Endothelial cell (in vitro differentiated cells): ENCODE data around the gene PFN3. TPM values are rescaled to one million over a fixed set of nuclear protein-coding genes. Genes with fewer than 3 reads are reported as not detected.

ENCODE experiments used
- DNase-seq: peaks from one replicate; pipeline ENCODE4 v3.0.0; 2021; ENCODE audit warnings: low spot score
- H3K27ac Mint-ChIP-seq: one replicate; pipeline ENCODE4 v1.8.0; 2021; ENCODE audit warnings: mixed read lengths, inconsistent platforms; ENCODE audit not compliant: unreplicated experiment
- H3K27me3 Mint-ChIP-seq: one replicate; pipeline ENCODE4 v1.8.0; 2021; ENCODE audit warnings: mild to moderate bottlenecking, moderate library complexity, mixed read lengths, inconsistent platforms; ENCODE audit not compliant: unreplicated experiment
- H3K36me3 Mint-ChIP-seq: one replicate; pipeline ENCODE4 v1.8.0; 2021; ENCODE audit warnings: mild to moderate bottlenecking, low read depth, mixed read lengths, inconsistent platforms; ENCODE audit not compliant: unreplicated experiment
- H3K4me1 Mint-ChIP-seq: one replicate; pipeline ENCODE4 v1.8.0; 2021; ENCODE audit warnings: mild to moderate bottlenecking, mixed read lengths, inconsistent platforms; ENCODE audit not compliant: unreplicated experiment
- H3K4me3 Mint-ChIP-seq: one replicate; pipeline ENCODE4 v1.8.0; 2021; ENCODE audit warnings: mild to moderate bottlenecking, mixed read lengths, inconsistent platforms; ENCODE audit not compliant: unreplicated experiment
- H3K9me3 Mint-ChIP-seq: one replicate; pipeline ENCODE4 v1.8.0; 2021; ENCODE audit warnings: mixed read lengths, inconsistent platforms; ENCODE audit not compliant: unreplicated experiment
- total RNA-seq: library from RNA; stranded (reverse); fragmentation: NEBNext Ultra II Directional; extraction: Animal tissue kit (Norgen Biotek cat#: 25700); gene quantifications from one replicate; pipeline ENCODE4 v1.2.1, GENCODE V29; 2021; ENCODE audit not compliant: unreplicated experiment
- TF ChIP-seq, protein P1 (sequence below): fragments of 200-600 bp; sonication (generic); IDR thresholded peaks from one replicate; pipeline ENCODE4 v1.5.0; 2021; ENCODE audit warnings: antibody characterized with exemption; ENCODE audit not compliant: unreplicated experiment

The PFN3 gene
- total RNA-seq, 1 donor from 2014 or later = not detected

DNA sequence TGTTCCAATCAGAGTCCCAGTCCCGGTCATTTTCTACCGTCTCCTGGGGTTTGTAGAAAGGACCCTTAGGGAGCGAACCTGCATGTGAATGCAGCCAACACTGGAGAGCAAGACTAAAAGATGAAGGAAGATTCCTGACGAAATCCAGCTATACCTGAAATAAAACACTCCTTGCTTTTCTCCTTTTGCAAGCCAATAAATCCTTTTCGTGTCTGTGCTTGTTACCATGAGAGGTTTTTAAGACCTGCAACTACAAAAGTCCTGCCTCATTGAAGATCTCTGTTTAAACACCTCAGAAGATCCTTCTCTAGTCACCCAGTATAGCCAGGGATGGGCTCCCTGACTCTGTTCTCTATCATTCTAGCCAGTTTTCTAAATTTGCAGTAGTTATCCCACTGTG is 26.2 kb downstream of the PFN3 start:
- H3K9me3 Mint-ChIP-seq = no peaks in the 10 kb centered on the region
- no peak for DNase-seq
- H3K36me3 Mint-ChIP-seq = no peaks in the 10 kb centered on the region
- TF ChIP-seq, protein P1, sequence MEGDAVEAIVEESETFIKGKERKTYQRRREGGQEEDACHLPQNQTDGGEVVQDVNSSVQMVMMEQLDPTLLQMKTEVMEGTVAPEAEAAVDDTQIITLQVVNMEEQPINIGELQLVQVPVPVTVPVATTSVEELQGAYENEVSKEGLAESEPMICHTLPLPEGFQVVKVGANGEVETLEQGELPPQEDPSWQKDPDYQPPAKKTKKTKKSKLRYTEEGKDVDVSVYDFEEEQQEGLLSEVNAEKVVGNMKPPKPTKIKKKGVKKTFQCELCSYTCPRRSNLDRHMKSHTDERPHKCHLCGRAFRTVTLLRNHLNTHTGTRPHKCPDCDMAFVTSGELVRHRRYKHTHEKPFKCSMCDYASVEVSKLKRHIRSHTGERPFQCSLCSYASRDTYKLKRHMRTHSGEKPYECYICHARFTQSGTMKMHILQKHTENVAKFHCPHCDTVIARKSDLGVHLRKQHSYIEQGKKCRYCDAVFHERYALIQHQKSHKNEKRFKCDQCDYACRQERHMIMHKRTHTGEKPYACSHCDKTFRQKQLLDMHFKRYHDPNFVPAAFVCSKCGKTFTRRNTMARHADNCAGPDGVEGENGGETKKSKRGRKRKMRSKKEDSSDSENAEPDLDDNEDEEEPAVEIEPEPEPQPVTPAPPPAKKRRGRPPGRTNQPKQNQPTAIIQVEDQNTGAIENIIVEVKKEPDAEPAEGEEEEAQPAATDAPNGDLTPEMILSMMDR = no peak
- H3K27me3 Mint-ChIP-seq = peaks cover 4% of the 10 kb centered on the region
- peak overlapping the region; percentile 16 for H3K27ac Mint-ChIP-seq
- peaks cover 21% of the 10 kb centered on the region for H3K4me1 Mint-ChIP-seq
- H3K4me3 Mint-ChIP-seq = no peak overlapping the region

DNA sequence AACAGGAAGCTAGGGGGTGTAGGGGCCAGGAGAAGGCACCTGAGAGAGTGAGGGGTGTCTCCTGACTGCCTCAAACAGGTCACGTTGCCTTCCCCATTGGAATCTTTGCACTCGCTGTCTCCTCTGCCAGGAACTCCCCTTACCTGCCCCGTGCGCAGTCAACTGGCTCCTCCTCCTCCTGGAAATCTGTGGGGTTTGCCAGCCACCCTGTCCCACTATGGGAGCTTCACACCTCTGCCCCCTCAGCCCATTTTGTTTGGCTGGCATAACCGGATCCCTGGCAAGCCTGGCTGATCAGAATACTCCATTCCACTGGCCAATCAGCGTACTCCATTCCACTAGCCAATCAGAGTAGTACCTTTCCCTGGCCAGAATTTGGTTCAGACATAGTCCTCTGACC is 26.7 kb downstream of the PFN3 start:
- no peaks in the 10 kb centered on the region for H3K9me3 Mint-ChIP-seq
- H3K27ac Mint-ChIP-seq = no peak overlapping the region
- peaks cover 21% of the 10 kb centered on the region for H3K4me1 Mint-ChIP-seq
- peaks cover 5% of the 10 kb centered on the region for H3K27me3 Mint-ChIP-seq
- no peak for DNase-seq
- H3K4me3 Mint-ChIP-seq = no peak overlapping the region
- H3K36me3 Mint-ChIP-seq = peaks cover 4% of the 10 kb centered on the region
- TF ChIP-seq, protein P1 = no peak

DNA sequence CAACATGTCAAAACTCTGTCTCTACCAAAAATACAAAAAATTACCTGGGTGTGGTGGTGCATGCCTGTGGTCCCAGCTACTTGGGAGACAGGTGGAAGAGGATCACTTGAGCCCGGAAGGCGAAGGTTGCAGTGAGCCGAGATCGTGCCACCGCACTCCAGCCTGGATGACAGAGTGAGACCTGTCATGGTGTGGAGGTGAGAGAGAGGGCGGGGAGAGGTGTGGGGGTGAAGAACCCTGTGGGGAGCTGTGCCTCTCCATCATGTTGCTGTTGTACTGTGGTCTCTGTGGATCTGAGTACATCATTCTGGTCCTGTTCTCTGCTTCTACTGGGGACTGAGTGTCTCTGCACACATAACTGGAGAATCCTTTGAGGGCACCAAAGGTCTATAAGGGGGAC is 27.6 kb downstream of the PFN3 start:
- Mint-ChIP-seq H3K4me1 (peaks cover 21% of the 10 kb centered on the region), H3K27ac (no peak overlapping the region), H3K27me3 (peaks cover 12% of the 10 kb centered on the region), H3K36me3 (peaks cover 5% of the 10 kb centered on the region), H3K4me3 (peak overlapping the region; percentile 70), H3K9me3 (no peaks in the 10 kb centered on the region)
- DNase-seq = no peak
- TF ChIP-seq, protein P1 = no peak

DNA sequence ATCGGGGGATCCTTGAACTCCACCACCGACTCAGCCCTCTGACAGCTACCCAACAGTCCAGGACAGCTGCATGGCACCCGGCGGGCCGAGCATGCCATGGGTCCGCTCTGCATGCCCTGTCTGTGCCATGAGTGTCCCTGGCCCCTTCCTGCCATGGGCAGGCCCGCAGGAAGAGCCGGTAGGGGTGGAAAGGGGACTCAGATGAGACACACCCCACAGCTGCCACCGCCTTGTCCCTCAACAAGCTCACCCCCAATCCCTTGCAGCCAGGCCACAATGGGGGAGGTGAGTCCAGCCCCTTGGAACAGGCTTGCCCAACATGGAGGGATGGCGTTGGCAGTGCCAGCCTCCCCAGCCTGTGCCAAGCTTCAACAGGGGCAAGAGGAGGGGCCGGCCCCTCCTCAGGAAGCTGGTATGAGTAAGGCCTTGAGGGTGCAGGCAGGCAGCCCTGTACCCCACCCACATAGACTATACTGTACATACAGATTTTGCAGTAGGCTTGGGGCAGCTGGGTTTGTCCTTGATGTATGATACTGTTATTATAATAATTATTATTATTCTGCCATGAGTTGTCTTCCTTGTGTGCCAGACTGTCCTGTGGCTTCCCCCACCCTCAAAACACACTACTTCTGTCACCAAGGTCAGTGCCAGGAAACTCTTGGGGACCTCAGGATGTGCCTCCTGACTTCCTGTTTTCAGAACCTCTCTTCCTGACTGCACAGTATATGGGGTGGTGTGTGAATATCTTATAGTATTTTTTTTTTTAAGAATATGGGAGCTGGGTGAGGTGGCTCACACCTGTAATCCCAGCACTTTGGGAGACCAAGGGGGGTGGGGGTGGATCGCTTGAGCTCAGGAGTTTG is 28.2 kb downstream of the PFN3 start:
- peak overlapping the region; percentile 70 for H3K4me3 Mint-ChIP-seq
- no peak for DNase-seq
- H3K4me1 Mint-ChIP-seq = peaks cover 21% of the 10 kb centered on the region
- peaks cover 5% of the 10 kb centered on the region for H3K36me3 Mint-ChIP-seq
- peaks cover 12% of the 10 kb centered on the region for H3K27me3 Mint-ChIP-seq
- no peaks in the 10 kb centered on the region for H3K9me3 Mint-ChIP-seq
- TF ChIP-seq, protein P1 = no peak
- no peak overlapping the region for H3K27ac Mint-ChIP-seq
